Activated T-cell treated with anti-CD3 and anti-CD28 coated beads, Interleukin-2, amount 50 U/mL, for 48 hours (primary cell): Measurements from ENCODE around the gene MIA2.
"Not testable (repeated sequence)": the region's sequence is repeated elsewhere in the genome, so short reads cannot be mapped to it uniquely, and the experiment has no call there.

Experiments
- DNase-seq, 2 experiments: peaks; one replicate each; pipeline ENCODE4 v3.0.0-alpha.2; 2020

MIA2 gene

GRCh38 chr14:39233680-39234326 lies at the start of gene MIA2:
Gene MIA2, plus strand, starts transcription at chr14:39233915. Its CDS starts 200 bp downstream, at chr14:39234115.
- no peak for DNase-seq

- no peak for DNase-seq
Measured at GRCh38 chr14:39184628-39185255, 49.0 kb upstream of the MIA2 start.

GRCh38 chr14:39185256-39186049 lies 48.3 kb upstream of the MIA2 start:
- no peak for DNase-seq

GRCh38 chr14:39186941-39187525 lies 46.7 kb upstream of the MIA2 start:
- no peak for DNase-seq

GRCh38 chr14:39203659-39204606 lies 29.8 kb upstream of the MIA2 start:
- DNase-seq, result no peak

- DNase-seq, result not testable (repeated sequence)
Measured at GRCh38 chr14:39207430-39207829, 26.3 kb upstream of the MIA2 start.

- DNase-seq, result no peak
Measured at GRCh38 chr14:39211109-39211741, 22.5 kb upstream of the MIA2 start.

GRCh38 chr14:39212034-39212433 lies 21.7 kb upstream of the MIA2 start:
- no peak for DNase-seq

GRCh38 chr14:39212693-39213092 lies 21.0 kb upstream of the MIA2 start:
- no peak for DNase-seq

- no peak for DNase-seq
Measured at GRCh38 chr14:39217214-39217879, 16.4 kb upstream of the MIA2 start.

- no peak for DNase-seq
Measured at GRCh38 chr14:39218171-39218769, 15.4 kb upstream of the MIA2 start.

GRCh38 chr14:39219075-39219499 lies 14.6 kb upstream of the MIA2 start:
- DNase-seq, result no peak

- not testable (repeated sequence) for DNase-seq
Measured at GRCh38 chr14:39220473-39220872, 13.2 kb upstream of the MIA2 start.

- DNase-seq, result no peak
Measured at GRCh38 chr14:39228044-39228443, 5.7 kb upstream of the MIA2 start.

- DNase-seq, result peak; percentile 55 to 61
Measured at GRCh38 chr14:39228509-39229221, 5.0 kb upstream of the MIA2 start.

- DNase-seq, result peak; percentile 60 to 70
Measured at GRCh38 chr14:39229222-39229543, 4.5 kb upstream of the MIA2 start.

GRCh38 chr14:39229601-39230110 lies 4.1 kb upstream of the MIA2 start:
- peak in 1 of 2 experiments; percentile 27 for DNase-seq

- peak; percentile 28 to 34 for DNase-seq
Measured at GRCh38 chr14:39230416-39231035, 3.2 kb upstream of the MIA2 start.
